PFSK-1 (cell line): Measurements from ENCODE around the gene DIP2B.

Experiments used
- FOXP2 ChIP-seq: optimal IDR thresholded peaks from 2 replicates; pipeline ENCODE3; 2011; ENCODE audit warnings: borderline replicate concordance, control low read depth, inconsistent platforms; ENCODE audit not compliant: insufficient read depth; ENCODE audit errors: extremely low read length, extremely low read depth
- POLR2AphosphoS5 ChIP-seq: IDR thresholded peaks from 2 replicates; pipeline ENCODE4 v1.6.1; 2012; ENCODE audit warnings: low read depth, mild to moderate bottlenecking, control low read depth, low read length, moderate library complexity
- REST ChIP-seq, 2 experiments: IDR thresholded peaks; 2 replicates each; pipeline versions ENCODE4 v1.6.1 to v1.8.0; 2011 to 2012; ENCODE audit warnings: low read depth in 2 of 2, low read length in 2 of 2, control low read depth in 1 of 2, inconsistent platforms in 1 of 2, mild to moderate bottlenecking in 1 of 2, moderate library complexity in 1 of 2; ENCODE audit not compliant: insufficient read depth in 1 of 2
- SIN3A ChIP-seq: IDR thresholded peaks from 2 replicates; pipeline ENCODE4 v1.6.1; 2012; ENCODE audit warnings: mild to moderate bottlenecking, low read length, moderate library complexity, borderline replicate concordance; ENCODE audit not compliant: insufficient read depth
- TAF1 ChIP-seq: IDR thresholded peaks from 2 replicates; pipeline ENCODE4 v1.6.1; 2012; ENCODE audit warnings: low read length, control low read depth, borderline replicate concordance; ENCODE audit not compliant: insufficient read depth

The DIP2B gene

GRCh38 chr12:50635364-50635763 is 130.6 kb downstream of the DIP2B start:
- TF ChIP-seq TAF1 (no peak), REST (IDR thresholded peaks at IDR 0.05; ENCODE audit: insufficient read depth in 1 of 2, low read depth in 2 of 2, low read length in 2 of 2) (no peak), SIN3A (no peak), FOXP2 (no peak), POLR2AphosphoS5 (no peak)

DNA sequence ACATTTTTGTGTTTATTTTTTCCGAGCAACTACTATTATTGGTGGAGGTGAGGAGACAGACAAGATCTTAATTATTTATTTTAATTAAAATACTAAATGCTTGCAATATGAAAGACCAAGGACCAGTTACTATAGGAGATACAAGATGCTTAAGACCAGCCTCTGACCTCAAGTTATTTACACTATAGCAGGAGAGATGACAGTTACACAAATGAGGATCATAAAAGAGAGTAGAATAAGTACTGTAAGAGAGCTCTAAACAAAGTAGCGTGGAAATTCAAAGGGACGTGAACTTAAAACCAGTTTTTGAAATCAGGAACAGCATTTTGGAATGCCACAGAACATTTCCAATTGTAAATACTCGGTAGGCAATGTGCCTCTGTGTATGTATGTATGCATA is 131.1 kb downstream of the DIP2B start:
- TF ChIP-seq REST (IDR thresholded peaks at IDR 0.05; ENCODE audit: insufficient read depth in 1 of 2, low read depth in 2 of 2, low read length in 2 of 2): no peak
- TF ChIP-seq SIN3A: no peak
- no peak for TF ChIP-seq POLR2AphosphoS5
- TF ChIP-seq TAF1: no peak
- no peak for TF ChIP-seq FOXP2

- no peak for TF ChIP-seq POLR2AphosphoS5
- no peak for TF ChIP-seq SIN3A
- TF ChIP-seq REST (IDR thresholded peaks at IDR 0.05; ENCODE audit: insufficient read depth in 1 of 2, low read depth in 2 of 2, low read length in 2 of 2): no peak
- TF ChIP-seq FOXP2: no peak
- no peak for TF ChIP-seq TAF1
These were observed 131.7 kb downstream of the DIP2B start for GRCh38 chr12:50636505-50636904.

- no peak for TF ChIP-seq TAF1
- TF ChIP-seq REST (IDR thresholded peaks at IDR 0.05; ENCODE audit: insufficient read depth in 1 of 2, low read depth in 2 of 2, low read length in 2 of 2): no peak
- TF ChIP-seq FOXP2: no peak
- TF ChIP-seq SIN3A: no peak
- no peak for TF ChIP-seq POLR2AphosphoS5
These were observed 133.2 kb downstream of the DIP2B start for GRCh38 chr12:50637870-50638481.

DNA sequence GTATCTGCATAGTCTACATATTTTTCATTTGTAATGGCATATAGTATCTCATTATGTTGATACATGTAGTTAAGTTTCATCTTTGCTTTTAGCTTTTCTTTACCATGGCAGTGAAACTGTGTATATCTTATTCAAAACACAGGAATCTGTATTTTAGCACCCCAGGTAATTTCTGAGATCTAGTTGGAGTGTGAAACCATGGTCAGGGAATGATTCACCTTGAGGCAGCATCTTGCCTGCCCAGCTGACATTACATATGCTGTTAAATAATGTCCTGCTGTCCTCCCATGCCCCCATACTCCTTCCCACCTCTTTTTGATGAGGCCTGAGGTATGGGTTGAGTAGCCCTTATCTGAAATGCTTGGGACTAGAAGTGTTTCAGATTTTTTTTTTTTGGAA is 133.7 kb downstream of the DIP2B start:
- TF ChIP-seq SIN3A: no peak
- TF ChIP-seq FOXP2: no peak
- TF ChIP-seq POLR2AphosphoS5: no peak
- TF ChIP-seq TAF1: no peak
- no peak for TF ChIP-seq REST (IDR thresholded peaks at IDR 0.05; ENCODE audit: insufficient read depth in 1 of 2, low read depth in 2 of 2, low read length in 2 of 2)
